Measurements from ENCODE around the gene TMEM225B.
"Not testable (repeated sequence)": the region's sequence is repeated elsewhere in the genome, so short reads cannot be mapped to it uniquely, and the experiment has no call there.

GRCh38 chr7:99657879-99658278, 59.8 kb downstream of the TMEM225B start:
- TF ChIP-seq POLR2A (IDR thresholded peaks at IDR 0.05); CTCF (IDR thresholded peaks at IDR 0.05 in 4 of 5, conservative IDR thresholded peaks at IDR 0.05 in 1 of 5): not testable (repeated sequence)
